GM23338 (cell line): ENCODE measurements around the gene BRSK2. TPM values are rescaled to one million over a fixed set of nuclear protein-coding genes. Genes with fewer than 3 reads are reported as not detected.

Experiments
- ATAC-seq: fragments of 200-7000 bp; cut with Tn5 transposase; 3 replicates; pipeline ENCODE4 v1.9.1; 2020
- DNase-seq: peaks from one replicate; pipeline ENCODE4 v3.0.0-alpha.2; 2015; ENCODE audit warnings: low spot score
- H2AFZ ChIP-seq: fragments of 200-600 bp; sonication (generic); 2 replicates; pipeline ENCODE4 v1.8.0; 2016; ENCODE audit warnings: antibody characterized with exemption, mild to moderate bottlenecking, moderate library complexity
- H3F3A ChIP-seq: fragments of 200-600 bp; sonication (generic); replicated peaks from 2 replicates; pipeline ENCODE4 v1.8.0; 2017; ENCODE audit warnings: antibody characterized with exemption, mixed run types, low read depth
- H3K27ac ChIP-seq: fragments of 200-600 bp; sonication (generic); 2 replicates; pipeline ENCODE4 v1.6.1; 2016; ENCODE audit warnings: low read depth
- H3K27me3 ChIP-seq: fragments of 200-600 bp; sonication (generic); 2 replicates; pipeline ENCODE4 v1.8.0; 2016; ENCODE audit warnings: mild to moderate bottlenecking, mixed run types, moderate library complexity; ENCODE audit not compliant: insufficient read depth
- H3K36me3 ChIP-seq: fragments of 200-600 bp; sonication (generic); 2 replicates; pipeline ENCODE4 v1.8.0; 2016; ENCODE audit warnings: mild to moderate bottlenecking; ENCODE audit not compliant: insufficient read depth
- H3K4me1 ChIP-seq: fragments of 200-600 bp; sonication (generic); 2 replicates; pipeline ENCODE4 v1.8.0; 2016; ENCODE audit warnings: mild to moderate bottlenecking, moderate library complexity; ENCODE audit not compliant: insufficient read depth
- H3K4me2 ChIP-seq: fragments of 200-600 bp; sonication (generic); 2 replicates; pipeline ENCODE4 v1.7.1; 2017; ENCODE audit warnings: mixed run types
- H3K4me3 ChIP-seq: fragments of 200-600 bp; sonication (generic); 2 replicates; pipeline ENCODE4 v1.6.1; 2016; ENCODE audit warnings: mixed run types
- H3K79me2 ChIP-seq: fragments of 200-600 bp; sonication (generic); replicated peaks from 2 replicates; pipeline ENCODE4 v1.8.0; 2017; ENCODE audit warnings: mild to moderate bottlenecking; ENCODE audit not compliant: insufficient read depth
- H3K9me2 ChIP-seq: fragments of 200-600 bp; sonication (generic); 2 replicates; pipeline ENCODE4 v1.8.0; 2017; ENCODE audit not compliant: insufficient read depth
- H4K20me1 ChIP-seq: fragments of 200-600 bp; sonication (generic); replicated peaks from 2 replicates; pipeline ENCODE4 v1.8.0; 2017; ENCODE audit warnings: mild to moderate bottlenecking; ENCODE audit not compliant: insufficient read depth
- H3K27ac Mint-ChIP-seq: 2 replicates; pipeline ENCODE4 v1.8.0; 2020; ENCODE audit warnings: inconsistent platforms, mild to moderate bottlenecking, moderate library complexity, mixed read lengths
- H3K27me3 Mint-ChIP-seq: 3 replicates; pipeline ENCODE4 v1.8.0; 2022; ENCODE audit warnings: low read depth, mild to moderate bottlenecking, moderate library complexity, mixed read lengths, inconsistent platforms; ENCODE audit not compliant: insufficient read depth, poor library complexity
- H3K36me3 Mint-ChIP-seq: 3 replicates; pipeline ENCODE4 v1.8.0; 2021; ENCODE audit warnings: low read depth, mild to moderate bottlenecking, inconsistent platforms, moderate library complexity, mixed read lengths
- H3K4me1 Mint-ChIP-seq: 3 replicates; pipeline ENCODE4 v1.8.0; 2020; ENCODE audit warnings: mild to moderate bottlenecking, inconsistent platforms, mixed read lengths
- H3K4me3 Mint-ChIP-seq: 3 replicates; pipeline ENCODE4 v1.8.0; 2021; ENCODE audit warnings: moderate library complexity, mild to moderate bottlenecking, inconsistent platforms, mixed read lengths
- H3K9me3 Mint-ChIP-seq: 3 replicates; pipeline ENCODE4 v1.8.0; 2020; ENCODE audit warnings: moderate library complexity, mild to moderate bottlenecking, inconsistent platforms, mixed read lengths
- CREB1 ChIP-seq: fragments of 250-450 bp; sonication (Bioruptor Pico); IDR thresholded peaks from 2 replicates; pipeline ENCODE4 v1.5.0; 2020; ENCODE audit warnings: low read depth, mild to moderate bottlenecking, moderate library complexity
- ETS1 ChIP-seq: IDR thresholded peaks from 2 replicates; pipeline ENCODE4 v1.6.1; 2016; ENCODE audit warnings: antibody characterized with exemption
- EZH2 ChIP-seq: fragments of 200-600 bp; sonication (generic); IDR thresholded peaks from one replicate; pipeline ENCODE4 v1.8.0; 2017; ENCODE audit warnings: antibody characterized with exemption, mild to moderate bottlenecking, low read depth; ENCODE audit not compliant: unreplicated experiment
- EZH2phosphoT487 ChIP-seq: fragments of 200-600 bp; sonication (generic); IDR thresholded peaks from one replicate; pipeline ENCODE4 v1.8.1; 2018; ENCODE audit warnings: antibody characterized with exemption; ENCODE audit not compliant: unreplicated experiment
- JUNB ChIP-seq: IDR thresholded peaks from one replicate; pipeline ENCODE4 v1.6.1; 2016; ENCODE audit warnings: antibody characterized with exemption; ENCODE audit not compliant: unreplicated experiment
- NANOG ChIP-seq: IDR thresholded peaks from 2 replicates; pipeline ENCODE4 v1.6.1; 2016; ENCODE audit warnings: antibody characterized with exemption, borderline replicate concordance
- POLR2AphosphoS5 ChIP-seq: IDR thresholded peaks from 2 replicates; pipeline ENCODE4 v1.6.1; 2016; ENCODE audit warnings: antibody characterized with exemption, low read depth
- STAT1 ChIP-seq: IDR thresholded peaks from one replicate; pipeline ENCODE4 v1.6.1; 2016; ENCODE audit warnings: antibody characterized with exemption; ENCODE audit not compliant: unreplicated experiment
- ZNF114 ChIP-seq: fragments of 250-450 bp; sonication (Bioruptor Pico); IDR thresholded peaks from 2 replicates; pipeline ENCODE4 v1.5.0; 2020; ENCODE audit warnings: mild to moderate bottlenecking, moderate library complexity
- ZNF331 ChIP-seq: fragments of 250-450 bp; sonication (Bioruptor Pico); IDR thresholded peaks from 2 replicates; pipeline ENCODE4 v1.5.0; 2020; ENCODE audit warnings: low read depth, mild to moderate bottlenecking, moderate library complexity
- ZNF462 ChIP-seq: fragments of 250-450 bp; sonication (Bioruptor Pico); IDR thresholded peaks from 2 replicates; pipeline ENCODE4 v1.5.0; 2020; ENCODE audit warnings: mild to moderate bottlenecking, moderate library complexity
- polyA plus RNA-seq: library from polyadenylated mRNA; unstranded; fragments of >200 nt; fragmentation: Nextera tagmentation; extraction: Ambion mirVana; gene quantifications from 2 replicates; pipeline ENCODE4 v1.2.1, GENCODE V29; 2016
- total RNA-seq: library from RNA; depleted of rRNA; stranded (reverse); fragments of >200 nt; shearing (Covaris generic); gene quantifications from 2 replicates; pipeline ENCODE4 v1.2.3, GENCODE V29; 2014
- TF ChIP-seq, protein P1 (sequence below), 2 experiments: fragments of 200-600 bp in 1 of 2; sonication (generic) in 1 of 2; conservative IDR thresholded peaks; 2 replicates each; pipeline versions ENCODE4 v1.5.1 to v1.6.1; 2016 to 2017; ENCODE audit warnings: antibody characterized with exemption in 2 of 2, low read depth in 2 of 2, mild to moderate bottlenecking in 2 of 2, moderate library complexity in 1 of 2
- TF ChIP-seq, protein P2 (sequence below): IDR thresholded peaks from one replicate; pipeline ENCODE4 v1.6.1; 2018; ENCODE audit warnings: antibody characterized with exemption; ENCODE audit not compliant: unreplicated experiment

BRSK2 gene
- total and polyA plus RNA-seq, 2 experiments from 2014 or later = 7.2 to 20.3 TPM

GRCh38 chr11:1456176-1456575 is 66.4 kb downstream of the BRSK2 start:
- no peaks in the 10 kb centered on the region for H4K20me1 ChIP-seq
- H3K4me1 Mint-ChIP-seq = peaks cover 3% of the 10 kb centered on the region; the same call in 1 of the 3 replicates
- no peaks in the 10 kb centered on the region for H3K79me2 ChIP-seq
- H3K27ac Mint-ChIP-seq = no peak overlapping the region
- no peaks in the 10 kb centered on the region for H3K9me3 Mint-ChIP-seq
- H3K4me1 ChIP-seq = 0 out of 2 replicates have a peak, but pooled peaks cover 2% of the 10 kb centered on the region
- ATAC-seq = no peak
- H2AFZ ChIP-seq = no peak overlapping the region
- H3K4me2 ChIP-seq = no peak overlapping the region
- no peaks in the 10 kb centered on the region for H3F3A ChIP-seq
- TF ChIP-seq ZNF331 (CRISPR knock-in tag) (no peak), JUNB (no peak), ZNF114 (no peak), ZNF462 (no peak), CREB1 (no peak), EZH2phosphoT487 (no peak), STAT1 (no peak), POLR2AphosphoS5 (no peak), ETS1 (no peak), EZH2 (no peak), NANOG (no peak)
- TF ChIP-seq, protein P1, sequence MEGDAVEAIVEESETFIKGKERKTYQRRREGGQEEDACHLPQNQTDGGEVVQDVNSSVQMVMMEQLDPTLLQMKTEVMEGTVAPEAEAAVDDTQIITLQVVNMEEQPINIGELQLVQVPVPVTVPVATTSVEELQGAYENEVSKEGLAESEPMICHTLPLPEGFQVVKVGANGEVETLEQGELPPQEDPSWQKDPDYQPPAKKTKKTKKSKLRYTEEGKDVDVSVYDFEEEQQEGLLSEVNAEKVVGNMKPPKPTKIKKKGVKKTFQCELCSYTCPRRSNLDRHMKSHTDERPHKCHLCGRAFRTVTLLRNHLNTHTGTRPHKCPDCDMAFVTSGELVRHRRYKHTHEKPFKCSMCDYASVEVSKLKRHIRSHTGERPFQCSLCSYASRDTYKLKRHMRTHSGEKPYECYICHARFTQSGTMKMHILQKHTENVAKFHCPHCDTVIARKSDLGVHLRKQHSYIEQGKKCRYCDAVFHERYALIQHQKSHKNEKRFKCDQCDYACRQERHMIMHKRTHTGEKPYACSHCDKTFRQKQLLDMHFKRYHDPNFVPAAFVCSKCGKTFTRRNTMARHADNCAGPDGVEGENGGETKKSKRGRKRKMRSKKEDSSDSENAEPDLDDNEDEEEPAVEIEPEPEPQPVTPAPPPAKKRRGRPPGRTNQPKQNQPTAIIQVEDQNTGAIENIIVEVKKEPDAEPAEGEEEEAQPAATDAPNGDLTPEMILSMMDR (conservative IDR thresholded peaks at IDR 0.05; ENCODE audit: low read depth in 2 of 2) = no peak
- TF ChIP-seq, protein P2, sequence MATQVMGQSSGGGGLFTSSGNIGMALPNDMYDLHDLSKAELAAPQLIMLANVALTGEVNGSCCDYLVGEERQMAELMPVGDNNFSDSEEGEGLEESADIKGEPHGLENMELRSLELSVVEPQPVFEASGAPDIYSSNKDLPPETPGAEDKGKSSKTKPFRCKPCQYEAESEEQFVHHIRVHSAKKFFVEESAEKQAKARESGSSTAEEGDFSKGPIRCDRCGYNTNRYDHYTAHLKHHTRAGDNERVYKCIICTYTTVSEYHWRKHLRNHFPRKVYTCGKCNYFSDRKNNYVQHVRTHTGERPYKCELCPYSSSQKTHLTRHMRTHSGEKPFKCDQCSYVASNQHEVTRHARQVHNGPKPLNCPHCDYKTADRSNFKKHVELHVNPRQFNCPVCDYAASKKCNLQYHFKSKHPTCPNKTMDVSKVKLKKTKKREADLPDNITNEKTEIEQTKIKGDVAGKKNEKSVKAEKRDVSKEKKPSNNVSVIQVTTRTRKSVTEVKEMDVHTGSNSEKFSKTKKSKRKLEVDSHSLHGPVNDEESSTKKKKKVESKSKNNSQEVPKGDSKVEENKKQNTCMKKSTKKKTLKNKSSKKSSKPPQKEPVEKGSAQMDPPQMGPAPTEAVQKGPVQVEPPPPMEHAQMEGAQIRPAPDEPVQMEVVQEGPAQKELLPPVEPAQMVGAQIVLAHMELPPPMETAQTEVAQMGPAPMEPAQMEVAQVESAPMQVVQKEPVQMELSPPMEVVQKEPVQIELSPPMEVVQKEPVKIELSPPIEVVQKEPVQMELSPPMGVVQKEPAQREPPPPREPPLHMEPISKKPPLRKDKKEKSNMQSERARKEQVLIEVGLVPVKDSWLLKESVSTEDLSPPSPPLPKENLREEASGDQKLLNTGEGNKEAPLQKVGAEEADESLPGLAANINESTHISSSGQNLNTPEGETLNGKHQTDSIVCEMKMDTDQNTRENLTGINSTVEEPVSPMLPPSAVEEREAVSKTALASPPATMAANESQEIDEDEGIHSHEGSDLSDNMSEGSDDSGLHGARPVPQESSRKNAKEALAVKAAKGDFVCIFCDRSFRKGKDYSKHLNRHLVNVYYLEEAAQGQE = no peak
- no peak overlapping the region for H3K27ac ChIP-seq
- H3K9me2 ChIP-seq = no peaks in the 10 kb centered on the region
- H3K36me3 ChIP-seq = no peaks in the 10 kb centered on the region
- no peak overlapping the region for H3K4me3 Mint-ChIP-seq
- H3K27me3 ChIP-seq = no peaks in the 10 kb centered on the region
- DNase-seq = no peak
- H3K27me3 Mint-ChIP-seq = peaks cover 5% of the 10 kb centered on the region
- peaks cover 4% of the 10 kb centered on the region; the same call in 1 of the 3 replicates for H3K36me3 Mint-ChIP-seq
- no peak overlapping the region for H3K4me3 ChIP-seq
